WTC11 (cell line): ENCODE results near the gene RRAS. TPM values are rescaled to one million over a fixed set of nuclear protein-coding genes. Genes with fewer than 3 reads are reported as not detected.

Source experiments
- ATAC-seq: fragments of 200-7000 bp; cut with Tn5 transposase; 2 replicates; pipeline ENCODE4 v1.10.0; 2021; ENCODE audit warnings: mild to moderate bottlenecking, moderate library complexity
- CTCF ChIA-PET: fragments of 300-600 bp; sonication (Branson Sonifier 250); formaldehyde crosslinking; loops from one replicate; lab custom pipeline; 2021; ENCODE audit warnings: antibody characterized with exemption; lab: Charles Lee
- POLR2A ChIA-PET: fragments of 350-600 bp; sonication (Branson Sonifier 250); formaldehyde crosslinking; loops from one replicate; lab custom pipeline; 2021; ENCODE audit warnings: antibody characterized with exemption; lab: Charles Lee
- DNase-seq: peaks from one replicate; pipeline ENCODE4 v3.0.0; 2021; ENCODE audit warnings: low spot score
- H3K27ac Mint-ChIP-seq: 2 replicates; pipeline ENCODE4 v1.8.0; 2021; ENCODE audit warnings: mixed read lengths
- H3K27me3 Mint-ChIP-seq: 2 replicates; pipeline ENCODE4 v1.8.0; 2021; ENCODE audit warnings: low read depth, mild to moderate bottlenecking, moderate library complexity, mixed read lengths
- H3K36me3 Mint-ChIP-seq: 2 replicates; pipeline ENCODE4 v1.8.0; 2021; ENCODE audit warnings: mixed read lengths
- H3K4me1 Mint-ChIP-seq: 2 replicates; pipeline ENCODE4 v1.8.0; 2022; ENCODE audit warnings: mixed read lengths
- H3K4me3 Mint-ChIP-seq: 2 replicates; pipeline ENCODE4 v1.8.0; 2021; ENCODE audit warnings: mild to moderate bottlenecking, moderate library complexity, mixed read lengths
- H3K9me3 Mint-ChIP-seq: 2 replicates; pipeline ENCODE4 v1.8.0; 2021; ENCODE audit warnings: mixed read lengths
- AFF4 ChIP-seq: sonication (generic); formaldehyde crosslinking; IDR thresholded peaks from 2 replicates; pipeline ENCODE4 v1.8.1; 2023; ENCODE audit warnings: mild to moderate bottlenecking, missing genetic modification reagents, borderline replicate concordance
- ATF1 ChIP-seq: sonication (generic); formaldehyde crosslinking; IDR thresholded peaks from 2 replicates; pipeline ENCODE4 v1.8.1; 2023; ENCODE audit warnings: mild to moderate bottlenecking, moderate library complexity, missing genetic modification reagents
- ATF6 ChIP-seq: sonication (generic); formaldehyde crosslinking; IDR thresholded peaks from 2 replicates; pipeline ENCODE4 v1.8.1; 2023; ENCODE audit warnings: mild to moderate bottlenecking, missing genetic modification reagents
- E2F4 ChIP-seq: sonication (generic); formaldehyde crosslinking; IDR thresholded peaks from 2 replicates; pipeline ENCODE4 v1.8.1; 2022; ENCODE audit warnings: low read depth, mild to moderate bottlenecking, moderate library complexity, missing genetic modification reagents, borderline replicate concordance
- EMX1 ChIP-seq: fragments of 250-450 bp; sonication (Bioruptor Pico); IDR thresholded peaks from 2 replicates; pipeline ENCODE4 v1.8.0; 2021; ENCODE audit warnings: mild to moderate bottlenecking
- ESRRA ChIP-seq: sonication (generic); formaldehyde crosslinking; IDR thresholded peaks from 2 replicates; pipeline ENCODE4 v1.8.1; 2022; ENCODE audit warnings: mild to moderate bottlenecking, missing genetic modification reagents, borderline replicate concordance
- ETV6 ChIP-seq: sonication (generic); formaldehyde crosslinking; IDR thresholded peaks from 2 replicates; pipeline ENCODE4 v1.8.1; 2022; ENCODE audit warnings: mild to moderate bottlenecking, missing genetic modification reagents
- FOXP1 ChIP-seq: sonication (generic); formaldehyde crosslinking; IDR thresholded peaks from 2 replicates; pipeline ENCODE4 v1.8.0; 2022; ENCODE audit warnings: missing genetic modification reagents, mild to moderate bottlenecking, moderate library complexity, borderline replicate concordance
- GTF2I ChIP-seq: fragments of 250-450 bp; sonication (Bioruptor Pico); conservative IDR thresholded peaks from 2 replicates; pipeline ENCODE4 v1.4.0; 2021; ENCODE audit warnings: mild to moderate bottlenecking
- IRF1 ChIP-seq: sonication (generic); formaldehyde crosslinking; IDR thresholded peaks from 2 replicates; pipeline ENCODE4 v1.8.0; 2023; ENCODE audit warnings: missing genetic modification reagents
- JAZF1 ChIP-seq: fragments of 250-450 bp; sonication (Bioruptor Pico); IDR thresholded peaks from 2 replicates; pipeline ENCODE4 v1.9.0; 2021; ENCODE audit warnings: moderate library complexity, mild to moderate bottlenecking, inconsistent platforms
- JUN ChIP-seq: sonication (generic); formaldehyde crosslinking; IDR thresholded peaks from 2 replicates; pipeline ENCODE4 v1.8.0; 2023; ENCODE audit warnings: mild to moderate bottlenecking, missing genetic modification reagents
- NFE2L1 ChIP-seq: sonication (generic); formaldehyde crosslinking; IDR thresholded peaks from 2 replicates; pipeline ENCODE4 v1.8.1; 2023; ENCODE audit warnings: missing genetic modification reagents
- OVOL2 ChIP-seq: fragments of 250-450 bp; sonication (Bioruptor Pico); IDR thresholded peaks from 2 replicates; pipeline ENCODE4 v1.9.0; 2021; ENCODE audit warnings: mild to moderate bottlenecking, borderline replicate concordance
- SP1 ChIP-seq: sonication (generic); formaldehyde crosslinking; conservative IDR thresholded peaks from 2 replicates; pipeline ENCODE4 v1.8.1; 2022; ENCODE audit warnings: missing genetic modification reagents
- TCF7 ChIP-seq: sonication (generic); formaldehyde crosslinking; IDR thresholded peaks from 2 replicates; pipeline ENCODE4 v1.8.0; 2022; ENCODE audit warnings: mild to moderate bottlenecking, low read depth, missing genetic modification reagents, moderate library complexity
- ZBTB43 ChIP-seq: sonication (generic); formaldehyde crosslinking; IDR thresholded peaks from 2 replicates; pipeline ENCODE4 v1.8.1; 2023; ENCODE audit warnings: mild to moderate bottlenecking, missing genetic modification reagents
- ZNF138 ChIP-seq: sonication (generic); formaldehyde crosslinking; conservative IDR thresholded peaks from 2 replicates; pipeline ENCODE4 v1.8.1; 2022; ENCODE audit warnings: mild to moderate bottlenecking, moderate library complexity, missing genetic modification reagents
- ZNF219 ChIP-seq: sonication (generic); formaldehyde crosslinking; IDR thresholded peaks from 2 replicates; pipeline ENCODE4 v1.8.0; 2023; ENCODE audit warnings: missing genetic modification reagents, mild to moderate bottlenecking, borderline replicate concordance
- ZNF263 ChIP-seq: sonication (generic); formaldehyde crosslinking; IDR thresholded peaks from 2 replicates; pipeline ENCODE4 v1.8.1; 2022; ENCODE audit warnings: low read depth, mild to moderate bottlenecking, moderate library complexity, missing genetic modification reagents
- ZNF317 ChIP-seq: sonication (generic); formaldehyde crosslinking; IDR thresholded peaks from 2 replicates; pipeline ENCODE4 v1.8.1; 2023; ENCODE audit warnings: low read depth, mild to moderate bottlenecking, moderate library complexity, missing genetic modification reagents, borderline replicate concordance
- ZNF416 ChIP-seq: fragments of 250-450 bp; sonication (Bioruptor Pico); IDR thresholded peaks from 2 replicates; pipeline ENCODE4 v1.9.0; 2021; ENCODE audit warnings: mild to moderate bottlenecking, inconsistent platforms
- ZNF512 ChIP-seq: sonication (generic); formaldehyde crosslinking; IDR thresholded peaks from 2 replicates; pipeline ENCODE4 v1.8.1; 2022; ENCODE audit warnings: missing genetic modification reagents, borderline replicate concordance
- ZNF671 ChIP-seq: fragments of 250-450 bp; sonication (Bioruptor Pico); IDR thresholded peaks from 2 replicates; pipeline ENCODE4 v1.8.0; 2021; ENCODE audit warnings: mild to moderate bottlenecking
- total RNA-seq: library from RNA; stranded (reverse); gene quantifications from 3 replicates; pipeline ENCODE4 v1.2.3, GENCODE V29; 2021

RRAS gene
- total RNA-seq, 1 experiment from 2014 or later, result 11.4 TPM

GRCh38 chr19:49592486-49593232 lies 47.3 kb downstream of the RRAS start (continued):
- TF ChIP-seq NFE2L1 (CRISPR knock-in tag), result peak; percentile 66; the same call in 1 of the 2 replicates
- no peak for TF ChIP-seq E2F4 (CRISPR knock-in tag)
- TF ChIP-seq SP1 (CRISPR knock-in tag), result 0 out of 2 replicates have a peak, but pooled peaks have one; percentile 20
- no peak for TF ChIP-seq IRF1 (CRISPR knock-in tag)
- no peak for TF ChIP-seq ZNF416 (CRISPR knock-in tag)
- TF ChIP-seq FOXP1 (CRISPR knock-in tag), result no peak
- TF ChIP-seq ATF1, result 0 out of 2 replicates have a peak, but pooled peaks have one; percentile 41
- no peak for TF ChIP-seq JUN
- no peak for TF ChIP-seq ZNF512 (CRISPR knock-in tag)
- TF ChIP-seq AFF4 (CRISPR knock-in tag), result no peak

GRCh38 chr19:49591731-49592485 lies 48.0 kb downstream of the RRAS start:
- Mint-ChIP-seq H3K27ac (peak overlapping the region; percentile 89), H3K27me3 (no peaks in the 10 kb centered on the region), H3K36me3 (peaks cover 13% of the 10 kb centered on the region), H3K4me3 (peak overlapping the region; percentile 95), H3K9me3 (no peaks in the 10 kb centered on the region), H3K4me1 (peaks cover 11% of the 10 kb centered on the region)
- ATAC-seq, result no peak
- CTCF ChIA-PET, result interaction anchor here (0.6 to 4.0 kb wide), 3 partner anchors 21 to 161 kb away, joined by 3 to 21 read pairs (median 3); no protein-coding TSS in a partner anchor
- peak; percentile 70 for DNase-seq
- POLR2A ChIA-PET, result interaction anchor here (1.2 kb wide), 1 partner anchor 48 kb away, joined by 3 read pairs; the partner anchor contains the start of gene RRAS
- TF ChIP-seq OVOL2 (CRISPR knock-in tag) (no peak), ZNF263 (CRISPR knock-in tag) (no peak), ZNF219 (no peak), ETV6 (CRISPR knock-in tag) (no peak), ZNF671 (CRISPR knock-in tag) (no peak), ZNF416 (CRISPR knock-in tag) (no peak), ESRRA (CRISPR knock-in tag) (peak; percentile 24; the same call in 1 of the 2 replicates), EMX1 (CRISPR knock-in tag) (no peak), ZNF317 (CRISPR knock-in tag) (0 out of 2 replicates have a peak, but pooled peaks have one; percentile 9), GTF2I (no peak), JAZF1 (no peak), ZNF138 (CRISPR knock-in tag) (no peak), TCF7 (CRISPR knock-in tag) (no peak), ZBTB43 (CRISPR knock-in tag) (no peak), SP1 (CRISPR knock-in tag) (no peak; the same call in none of the 2 replicates), ATF1 (no peak), ATF6 (CRISPR knock-in tag) (no peak)
